Measurements from ENCODE around the gene SPOCK1.

The SPOCK1 gene

GRCh38 chr5:137497396-137498290, 1.5 kb downstream of the SPOCK1 start:
- no peak for DNase-seq (ENCODE audit: low spot score)
- in situ Hi-C loops (cut with MboI; ENCODE audit: low pct_unique_long_range_greater_than_20kb, low sequenced_read_pairs, unreplicated experiment), result loop anchor here (25.0 kb wide), 1 partner anchor 160 kb away; no protein-coding TSS in a partner anchor
- TF ChIP-seq CTCF (IDR thresholded peaks at IDR 0.05; ENCODE audit: extremely low read depth, insufficient read depth, missing control alignments), result no peak

- in situ Hi-C loops (cut with MboI; ENCODE audit: low pct_unique_long_range_greater_than_20kb, low sequenced_read_pairs, unreplicated experiment), result loop anchor here (25.0 kb wide), 1 partner anchor 160 kb away; no protein-coding TSS in a partner anchor
- DNase-seq (ENCODE audit: low spot score), result no peak
- TF ChIP-seq CTCF (IDR thresholded peaks at IDR 0.05; ENCODE audit: extremely low read depth, insufficient read depth, missing control alignments), result no peak
These were observed 2.2 kb downstream of the SPOCK1 start for GRCh38 chr5:137496919-137497318.

GRCh38 chr5:137492331-137492730, 6.8 kb downstream of the SPOCK1 start:
- DNase-seq (ENCODE audit: low spot score), result no peak
- in situ Hi-C loops (cut with MboI; ENCODE audit: low pct_unique_long_range_greater_than_20kb, low sequenced_read_pairs, unreplicated experiment), result loop anchor here (25.0 kb wide), 1 partner anchor 155 kb away; no protein-coding TSS in a partner anchor
- TF ChIP-seq CTCF (IDR thresholded peaks at IDR 0.05; ENCODE audit: extremely low read depth, insufficient read depth, missing control alignments), result no peak

- in situ Hi-C loops (cut with MboI; ENCODE audit: low pct_unique_long_range_greater_than_20kb, low sequenced_read_pairs, unreplicated experiment), result loop anchor here (25.0 kb wide), 1 partner anchor 154 kb away; no protein-coding TSS in a partner anchor
- DNase-seq (ENCODE audit: low spot score), result no peak
- TF ChIP-seq CTCF (IDR thresholded peaks at IDR 0.05; ENCODE audit: extremely low read depth, insufficient read depth, missing control alignments), result no peak
These were observed 8.0 kb downstream of the SPOCK1 start for GRCh38 chr5:137491121-137491520.

- in situ Hi-C loops (cut with MboI; ENCODE audit: low pct_unique_long_range_greater_than_20kb, low sequenced_read_pairs, unreplicated experiment), result loop anchor here (25.0 kb wide), 1 partner anchor 153 kb away; no protein-coding TSS in a partner anchor
- no peak for DNase-seq (ENCODE audit: low spot score)
- TF ChIP-seq CTCF (IDR thresholded peaks at IDR 0.05; ENCODE audit: extremely low read depth, insufficient read depth, missing control alignments), result no peak
These were observed 8.5 kb downstream of the SPOCK1 start for GRCh38 chr5:137490591-137490990.

GRCh38 chr5:137488974-137489373, 10.2 kb downstream of the SPOCK1 start:
- in situ Hi-C loops (cut with MboI; ENCODE audit: low pct_unique_long_range_greater_than_20kb, low sequenced_read_pairs, unreplicated experiment), result loop anchor here (25.0 kb wide), 1 partner anchor 152 kb away; no protein-coding TSS in a partner anchor
- no peak for DNase-seq (ENCODE audit: low spot score)
- no peak for TF ChIP-seq CTCF (IDR thresholded peaks at IDR 0.05; ENCODE audit: extremely low read depth, insufficient read depth, missing control alignments)
